ENCODE data around the gene ENTPD2. TPM values are rescaled to one million over a fixed set of nuclear protein-coding genes. Genes with fewer than 3 reads are reported as not detected.

The ENTPD2 gene
- 10 to 100 TPM; 25.0 to 26.3 TPM for total RNA-seq
- long read RNA-seq: 0 reads

DNA sequence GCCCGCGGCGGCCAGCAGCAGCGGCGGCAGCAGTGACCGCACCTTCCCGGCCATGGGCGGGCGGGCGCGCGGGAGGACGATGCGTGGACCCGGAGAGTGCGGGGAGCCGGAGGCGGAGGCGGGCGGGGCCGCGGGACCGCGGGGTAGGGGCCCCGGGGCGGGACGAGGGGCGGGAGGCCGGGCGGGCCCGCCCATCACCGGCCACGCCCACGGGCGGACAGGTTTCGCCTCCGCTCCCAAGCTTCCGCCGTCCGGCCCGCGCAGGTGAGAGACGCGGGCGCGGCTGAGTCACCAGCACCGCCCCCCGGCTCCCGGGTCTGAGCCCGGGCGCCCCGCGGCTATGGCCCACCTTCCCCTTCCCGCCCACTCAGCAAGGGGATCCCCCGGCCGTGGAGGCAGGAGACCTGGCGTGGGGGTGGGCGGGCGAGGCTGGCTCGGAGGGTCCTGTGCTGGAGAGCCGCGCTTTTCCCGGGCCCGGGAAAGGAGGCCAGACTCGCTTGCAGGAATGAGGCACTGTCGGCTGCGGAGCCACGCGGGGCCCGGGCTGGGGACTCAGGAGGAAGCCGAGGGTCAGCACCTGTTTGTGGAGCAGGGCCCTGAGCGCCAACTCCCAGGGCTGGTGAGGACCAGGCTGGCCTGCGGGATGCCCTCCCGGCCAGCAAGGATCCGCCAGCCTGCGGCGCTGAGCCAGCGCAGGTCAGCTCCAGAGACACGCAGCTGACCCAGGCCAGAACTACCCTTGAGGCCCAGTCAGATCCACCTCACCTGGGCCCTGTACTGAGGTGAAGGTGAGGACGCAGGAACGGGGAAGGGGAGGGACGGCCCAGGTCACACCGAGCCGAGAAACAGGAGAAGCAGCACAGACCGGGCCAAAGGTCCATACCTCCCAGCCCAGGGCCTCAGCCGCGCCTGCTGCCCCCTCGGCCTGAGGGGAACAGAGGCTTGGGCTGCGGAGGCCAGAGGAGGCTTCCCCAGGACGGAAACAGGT lies at the start of gene ENTPD2:
Gene ENTPD2, minus strand, starts transcription at position 118 of the 988 bp plus-strand sequence. Its CDS starts 64 bp downstream, at position 54.
- intact Hi-C loops (cut with DNase I, micrococcal nuclease): no loop called here
- DNase-seq: peak; percentile 77 to 87
- ATAC-seq: peak; percentile 65

DNA sequence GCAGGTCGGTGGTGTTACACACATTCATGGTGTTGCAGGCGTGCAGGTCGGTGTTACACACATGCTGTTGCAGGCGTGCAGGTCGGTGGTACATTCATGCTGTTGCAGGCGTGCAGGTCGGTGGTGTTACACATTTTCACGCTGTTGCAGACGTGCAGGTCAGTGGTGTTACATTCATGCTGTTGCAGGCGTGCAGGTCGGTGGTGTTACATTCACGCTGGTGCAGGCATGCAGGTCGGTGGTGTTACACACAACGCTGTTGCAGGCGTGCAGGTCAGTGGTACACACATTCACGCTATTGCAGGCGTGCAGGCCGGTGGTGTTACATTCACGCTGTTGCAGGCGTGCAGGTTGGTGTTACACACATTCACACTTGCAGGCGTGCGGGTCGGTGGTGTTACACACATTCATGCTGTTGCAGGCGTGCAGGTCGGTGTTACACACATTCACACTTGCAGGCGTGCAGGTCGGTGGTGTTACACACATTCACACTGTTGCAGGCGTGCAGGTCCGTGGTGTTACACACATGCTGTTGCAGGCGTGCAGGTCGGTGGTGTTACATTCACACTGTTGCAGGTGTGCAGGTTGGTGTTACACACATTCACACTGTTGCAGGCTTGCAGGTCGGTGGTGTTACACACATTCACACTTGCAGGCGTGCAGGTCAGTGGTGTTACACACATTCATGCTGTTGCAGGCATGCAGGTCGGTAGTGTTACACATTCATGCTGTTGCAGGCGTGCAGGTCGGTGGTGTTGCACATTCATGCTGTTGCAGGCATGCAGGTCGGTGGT lies 49.5 kb upstream of the ENTPD2 start:
- DNase-seq: no peak
- intact Hi-C loops (cut with DNase I, micrococcal nuclease): no loop called here
- no peak for ATAC-seq

DNA sequence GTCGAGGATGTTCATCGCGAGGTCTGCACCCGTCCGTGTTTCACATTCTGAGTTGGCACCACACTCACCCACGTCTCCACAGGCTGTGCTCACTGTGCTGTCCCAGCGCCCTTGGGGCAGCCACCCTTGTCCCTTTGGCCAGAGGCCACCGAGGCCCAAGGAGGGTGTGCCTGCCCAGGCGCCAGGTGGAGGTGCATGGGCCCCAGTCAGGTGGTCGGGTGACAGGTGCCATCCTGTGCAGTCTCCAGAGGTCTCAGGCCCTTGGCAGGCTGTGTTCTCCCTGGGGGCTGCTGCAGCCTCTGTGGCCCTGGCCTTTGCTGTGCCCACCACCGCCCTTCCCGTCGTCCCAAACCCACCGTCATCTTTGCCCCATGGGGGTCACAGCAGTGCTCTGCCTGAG lies 45.4 kb upstream of the ENTPD2 start:
- no peak for ATAC-seq
- no peak for DNase-seq
- intact Hi-C loops (cut with DNase I, micrococcal nuclease): no loop called here

DNA sequence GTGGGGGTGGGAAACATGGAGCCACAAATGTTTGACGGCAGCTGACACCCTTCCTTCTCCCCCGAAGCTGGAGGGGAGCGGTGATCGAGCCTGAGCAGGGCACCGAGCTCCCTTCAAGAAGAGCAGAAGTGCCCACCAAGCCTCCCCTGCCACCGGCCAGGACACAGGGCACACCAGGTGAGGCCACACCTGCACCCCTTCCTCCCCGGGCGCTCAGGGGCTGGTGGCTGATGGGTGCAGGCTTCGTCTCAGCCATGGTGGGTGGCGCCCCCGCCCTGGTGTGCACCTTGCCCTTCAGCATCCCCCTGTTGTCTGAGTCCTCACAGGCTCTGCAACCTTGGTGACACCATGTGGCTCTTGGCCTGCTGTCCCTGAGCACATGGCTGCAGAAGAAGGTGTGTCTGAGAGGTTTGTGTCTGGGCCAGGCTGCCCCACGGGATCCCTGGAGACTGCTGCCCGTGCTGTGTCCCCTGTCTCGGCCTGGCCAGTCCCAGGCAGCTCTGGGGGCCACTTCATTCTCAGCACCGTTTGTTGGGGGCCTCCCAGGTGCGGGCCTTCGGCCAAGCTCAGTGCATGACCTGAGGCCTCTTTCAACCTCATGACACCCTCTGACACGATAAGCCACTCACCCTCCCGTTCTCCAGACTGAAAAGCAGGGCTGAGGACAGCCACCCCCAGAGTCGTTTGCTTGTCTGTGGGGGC lies 44.1 kb upstream of the ENTPD2 start:
- DNase-seq (no peak), ATAC-seq (no peak)
- intact Hi-C loops (cut with DNase I, micrococcal nuclease): no loop called here

DNA sequence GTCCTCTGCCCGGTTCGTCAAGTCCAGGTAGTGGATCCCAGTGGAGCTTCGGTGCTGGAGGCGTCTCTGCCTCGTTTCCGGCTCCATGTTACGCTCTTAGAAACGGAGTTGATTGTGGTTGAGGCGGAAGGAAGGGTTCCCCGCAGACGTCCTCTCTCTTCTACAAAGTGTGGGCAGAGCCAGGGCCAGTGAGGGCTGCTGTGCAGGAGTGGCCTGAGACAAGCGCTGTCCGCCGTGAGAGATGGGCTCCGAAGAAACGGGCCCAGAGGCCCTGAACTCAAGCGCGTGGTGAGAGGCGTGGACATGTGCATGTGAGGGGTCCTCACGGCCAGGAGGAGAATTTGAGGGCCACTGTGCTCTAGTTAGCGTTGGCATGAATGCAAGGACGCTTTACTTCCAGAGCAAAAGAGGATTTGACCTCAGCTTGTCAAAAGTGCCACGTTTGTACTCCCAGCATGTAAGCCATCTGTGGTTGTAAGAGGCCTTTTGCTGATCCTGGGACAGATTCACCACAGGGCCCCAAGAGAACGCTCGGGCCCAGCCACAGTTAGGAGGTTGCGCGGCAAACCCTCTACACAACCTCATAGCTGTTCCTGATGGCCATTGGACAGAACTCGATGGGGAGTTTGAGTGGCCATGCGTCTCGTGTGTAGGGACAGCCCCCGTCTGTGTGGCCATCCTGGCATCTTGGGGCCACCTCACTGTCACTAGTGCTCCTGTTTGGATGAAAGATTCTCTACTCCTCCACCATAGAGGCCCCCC lies 43.1 kb upstream of the ENTPD2 start:
- DNase-seq (no peak), ATAC-seq (no peak)
- intact Hi-C loops (cut with DNase I, micrococcal nuclease): no loop called here

DNA sequence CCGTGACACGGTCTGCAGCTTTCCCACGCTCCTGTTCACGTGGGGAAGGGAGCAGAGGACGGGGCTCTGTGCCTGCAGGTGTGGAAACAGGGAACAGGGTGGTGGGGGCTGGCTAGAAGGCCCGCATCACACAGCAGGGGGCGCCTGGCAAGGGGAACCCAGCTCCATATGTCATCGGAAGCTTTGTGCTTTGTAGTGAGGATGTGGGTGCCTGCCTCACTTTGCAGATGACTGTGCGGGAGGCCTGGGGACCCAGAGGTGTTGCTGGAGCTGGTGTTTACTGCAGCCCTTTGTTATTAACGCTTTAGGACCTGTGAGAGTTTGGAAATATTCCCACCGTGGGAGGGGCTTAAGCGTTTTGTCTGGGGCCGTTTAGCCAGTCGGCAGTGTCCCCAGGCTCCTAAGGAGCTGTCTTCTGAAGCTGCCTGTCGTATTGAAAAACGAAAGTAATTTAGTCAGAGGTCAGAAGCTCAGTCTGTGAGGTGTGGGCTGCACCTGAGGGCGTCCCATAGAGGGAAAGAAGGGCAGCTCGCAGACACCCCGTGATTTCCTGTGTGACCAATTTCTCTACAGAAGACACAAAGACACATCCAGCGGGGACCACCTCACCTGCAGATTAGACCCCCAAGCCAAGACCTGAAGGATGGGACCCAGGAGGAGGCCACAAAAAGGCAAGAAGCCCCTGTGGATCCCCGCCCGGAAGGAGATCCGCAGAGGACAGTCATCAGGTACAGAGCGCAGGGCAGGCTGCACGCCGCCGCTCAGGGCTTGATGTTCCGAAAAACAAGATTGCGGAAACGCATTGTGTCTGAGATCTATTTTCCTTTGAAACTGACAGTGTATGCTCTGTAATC lies 42.0 kb upstream of the ENTPD2 start:
- DNase-seq (peak in 1 of 2 donors; percentile 66), ATAC-seq (peak; percentile 49)
- intact Hi-C loops (cut with DNase I, micrococcal nuclease): no loop called here

DNA sequence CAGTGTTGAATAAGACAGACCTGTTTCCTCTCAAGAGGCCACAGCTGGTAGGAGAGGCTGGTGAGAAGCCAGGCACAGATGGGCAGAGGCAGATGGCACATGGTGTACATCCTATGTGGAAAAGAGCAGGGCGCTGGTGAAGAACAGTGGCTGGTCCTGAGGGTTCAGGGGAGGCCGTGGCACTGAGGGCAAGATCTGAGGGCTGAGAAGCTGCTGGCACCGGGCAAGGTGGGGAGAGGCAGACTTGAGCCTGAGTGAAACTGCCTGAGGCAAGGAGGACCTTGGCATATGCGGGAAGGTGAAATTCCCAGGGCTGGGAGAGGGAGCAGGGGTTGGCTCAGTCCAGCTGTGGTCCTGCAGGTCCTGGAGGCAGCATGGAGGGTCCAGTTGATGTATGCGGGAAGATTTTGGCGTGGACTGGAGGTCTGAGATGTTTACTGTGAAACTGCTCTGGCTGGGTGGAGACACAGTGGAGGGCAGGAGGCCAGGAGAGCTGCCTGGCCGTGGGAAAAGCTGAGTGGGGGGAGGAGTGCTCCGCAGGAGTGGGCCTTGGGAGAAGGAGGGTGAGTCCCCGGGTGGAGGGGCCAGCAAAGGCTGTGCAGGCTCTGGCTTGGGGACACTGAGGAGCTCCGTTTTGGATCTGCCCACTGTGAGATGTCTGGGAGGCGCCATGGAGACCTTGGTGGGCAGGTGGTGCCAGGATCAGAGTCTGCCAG lies 35.5 kb upstream of the ENTPD2 start:
- ATAC-seq: no peak
- intact Hi-C loops (cut with DNase I, micrococcal nuclease): no loop called here
- DNase-seq: no peak

DNA sequence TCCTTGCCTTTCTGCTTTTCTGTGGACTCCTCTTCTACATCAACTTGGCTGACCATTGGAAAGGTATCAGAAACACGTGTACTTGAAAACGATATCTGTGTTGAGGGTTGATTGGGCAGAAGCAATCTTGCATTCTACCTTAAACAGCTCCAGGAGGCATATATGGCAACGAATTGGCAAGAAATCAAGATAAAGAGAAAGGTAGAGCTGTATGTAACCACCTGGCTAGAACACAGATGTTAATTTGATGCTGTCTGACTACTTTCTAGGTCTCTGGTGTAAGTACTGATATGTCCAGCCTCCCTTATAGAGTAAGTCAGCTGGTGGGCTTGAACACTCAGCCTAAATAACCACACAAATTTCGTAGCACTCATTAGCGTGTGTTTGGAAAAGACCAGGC lies 34.3 kb upstream of the ENTPD2 start:
- intact Hi-C loops (cut with DNase I, micrococcal nuclease): no loop called here
- no peak for ATAC-seq
- no peak for DNase-seq

DNA sequence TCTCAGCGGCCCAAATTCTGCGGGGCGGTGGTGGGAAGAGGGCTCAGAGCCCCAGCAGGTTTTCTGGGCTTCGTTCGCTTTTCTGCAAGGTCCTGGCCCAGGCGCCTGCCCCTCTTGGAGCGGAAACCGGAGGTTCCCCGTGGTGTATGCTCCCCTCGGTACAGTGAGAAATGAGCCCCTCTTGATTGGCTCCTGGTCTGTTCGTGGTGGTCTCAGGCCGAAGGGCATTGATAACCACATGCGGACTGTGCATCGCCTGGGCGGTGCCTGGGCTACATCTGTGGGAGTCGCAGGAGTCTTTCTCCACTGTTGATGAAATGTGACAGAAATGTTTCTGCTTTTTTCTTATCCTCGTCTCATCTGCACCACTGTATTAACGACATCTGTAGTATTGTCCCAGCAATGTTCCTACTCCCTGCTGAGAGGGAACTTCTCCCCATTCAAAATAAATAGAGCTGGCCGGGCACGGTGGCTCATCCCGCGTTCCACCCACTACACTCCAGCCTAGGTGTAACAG lies 33.6 kb upstream of the ENTPD2 start:
- intact Hi-C loops (cut with DNase I, micrococcal nuclease): no loop called here
- DNase-seq: no peak
- no peak for ATAC-seq

DNA sequence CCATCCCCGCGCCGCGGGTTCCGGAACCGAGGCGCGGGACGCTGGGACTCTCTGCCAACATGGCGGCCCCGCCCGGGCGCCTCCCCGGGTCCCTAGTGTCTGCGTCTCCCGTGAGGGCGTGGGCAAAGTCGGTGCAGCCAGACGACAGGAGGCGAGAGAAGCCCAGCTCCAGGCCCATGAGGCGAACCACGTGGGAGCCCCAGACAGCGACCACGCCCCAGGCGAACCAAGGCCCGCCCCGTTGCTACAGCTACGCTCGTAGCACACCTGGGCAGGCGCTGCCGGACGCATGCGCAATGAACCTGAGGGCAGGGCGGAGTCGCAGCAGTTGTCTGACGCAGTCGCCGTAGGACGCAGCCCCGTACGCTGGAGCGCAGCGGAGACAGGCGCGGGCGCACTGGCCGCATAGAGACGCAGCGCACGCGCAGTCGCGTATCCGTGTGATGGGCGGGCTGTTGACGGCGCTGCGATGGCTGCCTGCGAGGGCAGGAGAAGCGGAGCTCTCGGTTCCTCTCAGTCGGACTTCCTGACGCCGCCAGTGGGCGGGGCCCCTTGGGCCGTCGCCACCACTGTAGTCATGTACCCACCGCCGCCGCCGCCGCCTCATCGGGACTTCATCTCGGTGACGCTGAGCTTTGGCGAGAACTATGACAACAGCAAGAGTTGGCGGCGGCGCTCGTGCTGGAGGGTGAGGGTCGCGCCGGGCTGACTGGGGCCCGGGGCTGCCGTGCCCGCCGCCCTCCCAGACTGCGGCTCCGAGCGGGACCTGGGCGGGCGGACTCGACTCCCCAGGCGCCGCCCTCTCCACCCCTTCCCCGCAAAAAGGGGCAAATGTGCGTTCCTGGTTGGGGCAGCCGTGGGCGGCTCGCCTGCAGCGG lies 32.9 kb upstream of the ENTPD2 start, which contains the start of gene MAN1B1:
Gene MAN1B1, plus strand, starts transcription at position 455 of the 878 bp plus-strand sequence. Its CDS starts 15 bp downstream, at position 470.
- DNase-seq (peak; percentile 100), ATAC-seq (peak; percentile 83)
- intact Hi-C loops (cut with DNase I, micrococcal nuclease): no loop called here

DNA sequence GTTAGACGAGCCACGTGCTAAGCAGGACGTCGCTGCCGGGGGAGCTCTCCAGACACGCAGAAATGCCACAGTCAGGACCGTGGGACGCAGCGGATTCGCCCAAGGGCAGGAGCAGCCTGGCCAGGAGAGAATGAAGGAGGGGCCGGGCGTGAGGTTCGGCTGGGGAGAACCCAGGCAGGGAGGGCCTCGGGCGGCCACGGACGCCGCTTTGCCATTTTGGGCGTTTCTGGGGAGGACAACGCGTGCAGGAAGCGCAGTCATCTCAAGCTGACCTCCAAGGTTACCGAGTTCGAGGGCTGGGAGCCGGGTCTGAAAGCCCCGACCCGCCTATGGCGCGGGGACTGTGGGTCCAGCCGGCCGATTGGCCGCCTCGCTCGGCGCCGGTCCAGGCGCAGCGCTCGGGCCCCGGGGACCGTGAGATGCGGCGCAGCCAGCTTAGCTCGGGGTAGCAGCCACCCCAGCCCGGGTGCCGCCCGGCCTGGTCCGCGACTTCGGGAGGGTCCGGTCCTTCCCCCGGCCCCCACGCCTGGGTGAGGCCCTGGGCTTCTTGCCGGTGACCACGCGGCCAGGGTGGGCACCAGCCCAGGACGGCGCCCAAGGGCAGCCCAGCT lies 32.2 kb upstream of the ENTPD2 start:
- DNase-seq (peak in 1 of 2 donors; percentile 64), ATAC-seq (peak; percentile 32)
- intact Hi-C loops (cut with DNase I, micrococcal nuclease): no loop called here

DNA sequence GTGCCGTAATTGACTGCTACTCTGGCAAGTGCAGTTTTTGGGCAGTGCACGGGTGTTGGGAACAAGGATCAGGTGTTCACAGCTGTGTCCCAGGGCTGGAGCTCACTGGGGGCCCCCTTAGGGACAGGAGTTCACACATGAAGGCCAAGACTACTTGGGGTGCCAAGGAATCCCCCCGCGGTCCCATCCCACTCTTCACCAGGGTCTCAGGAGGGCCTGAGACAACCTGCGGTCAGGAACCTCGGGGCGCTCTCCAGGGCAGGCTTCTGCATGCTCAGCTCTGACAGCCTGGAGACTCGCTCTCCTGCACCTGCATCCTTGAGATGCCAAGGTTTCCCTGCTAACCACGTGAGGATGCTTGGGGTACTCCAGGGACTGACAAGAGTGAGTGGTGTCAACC lies 30.7 kb upstream of the ENTPD2 start:
- ATAC-seq: no peak
- intact Hi-C loops (cut with DNase I, micrococcal nuclease): no loop called here
- no peak for DNase-seq

DNA sequence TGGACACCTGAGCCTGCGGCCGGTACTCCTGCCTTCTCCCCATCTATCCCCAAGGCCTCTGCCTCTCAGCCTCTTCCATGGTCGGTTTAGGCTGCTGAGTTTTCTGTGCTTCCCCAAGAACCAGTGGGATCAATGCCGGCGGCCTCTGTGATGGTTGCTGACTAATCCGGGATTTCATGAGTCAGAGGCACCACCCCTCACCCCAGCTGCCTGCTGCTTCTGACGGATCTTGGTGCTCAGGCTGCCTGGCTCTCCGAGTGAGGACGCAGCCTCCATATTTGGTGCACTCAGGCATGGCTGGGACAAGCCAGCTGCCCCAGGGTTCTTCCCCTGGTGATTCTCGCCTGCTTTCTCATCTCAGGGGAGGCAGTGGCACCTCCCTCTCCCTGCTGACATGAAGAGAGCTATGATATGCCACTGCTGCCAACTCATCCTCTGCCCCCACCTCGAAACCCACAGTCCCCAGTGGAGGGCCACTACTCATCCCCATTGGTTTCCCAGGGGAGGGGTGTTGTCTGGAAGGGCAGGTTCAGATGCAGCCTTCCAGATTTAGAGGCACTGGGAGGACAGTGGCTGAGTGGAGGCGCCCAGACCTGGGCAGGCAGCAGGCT lies 29.6 kb upstream of the ENTPD2 start:
- DNase-seq (no peak), ATAC-seq (no peak)
- intact Hi-C loops (cut with DNase I, micrococcal nuclease): no loop called here

DNA sequence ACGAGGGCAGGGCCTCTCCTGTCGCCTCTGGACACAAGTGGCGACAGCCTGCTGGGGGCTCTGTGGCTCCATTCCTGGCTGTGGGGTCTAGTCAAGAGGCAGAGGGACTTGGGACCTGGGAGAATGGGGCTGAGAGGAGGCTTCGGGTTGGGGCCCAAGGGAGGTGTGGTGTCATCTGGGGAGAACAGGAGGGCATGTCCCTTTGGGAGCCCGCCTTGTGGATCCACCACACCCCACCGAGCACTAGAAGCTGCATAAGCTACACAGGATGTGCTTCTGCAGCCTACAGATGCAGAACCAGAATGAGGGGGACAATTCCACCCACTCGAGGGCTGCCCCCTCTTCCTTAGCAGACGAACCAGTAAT lies 29.0 kb upstream of the ENTPD2 start:
- ATAC-seq: no peak
- no peak for DNase-seq
- intact Hi-C loops (cut with DNase I, micrococcal nuclease): no loop called here

Data from left colon (tissue), 2 donors.